Keratinocyte (primary cell): ENCODE measurements around the gene EPB41L2. TPM values are rescaled to one million over a fixed set of nuclear protein-coding genes. Genes with fewer than 3 reads are reported as not detected.

Experiments
- DNase-seq: peaks from one replicate; pipeline ENCODE4 v3.0.0-alpha.2; 2011; ENCODE audit warnings: low read depth, missing footprints, low spot score
- FAIRE-seq: peaks from 2 replicates; lab custom pipeline; 2011; peaks lifted over from hg19 to GRCh38; lab: Jason Lieb, UNC
- H2AFZ ChIP-seq: 2 replicates; pipeline ENCODE4 v1.6.0; 2012; ENCODE audit warnings: low read length, control low read depth, inconsistent platforms; ENCODE audit not compliant: control insufficient read depth
- H3K27ac ChIP-seq: 2 replicates; pipeline ENCODE4 v1.5.1; 2011; ENCODE audit warnings: low read length; ENCODE audit not compliant: control insufficient read depth, insufficient read depth
- H3K27me3 ChIP-seq: 3 replicates; pipeline ENCODE4 v1.6.0; 2011; ENCODE audit warnings: low read length; ENCODE audit not compliant: control insufficient read depth, insufficient read depth; ENCODE audit errors: extremely low read depth
- H3K36me3 ChIP-seq, 2 experiments: 2 replicates in 1 of 2; 3 replicates in 1 of 2; pipeline ENCODE4 v1.5.1; 2011; ENCODE audit warnings: low read length in 2 of 2, mild to moderate bottlenecking in 1 of 2; ENCODE audit not compliant: control insufficient read depth in 2 of 2, insufficient read depth in 2 of 2; ENCODE audit errors: extremely low read depth in 1 of 2
- H3K4me1 ChIP-seq: 3 replicates; pipeline ENCODE4 v1.5.1; 2011; ENCODE audit warnings: low read length; ENCODE audit not compliant: control insufficient read depth, insufficient read depth; ENCODE audit errors: extremely low read depth
- H3K4me2 ChIP-seq: 3 replicates; pipeline ENCODE4 v1.6.0; 2011; ENCODE audit warnings: low read depth, low read length; ENCODE audit not compliant: control insufficient read depth, insufficient read depth; ENCODE audit errors: extremely low read depth
- H3K4me3 ChIP-seq, 3 experiments: fragments of 200-600 bp in 1 of 3; sonication (generic) in 1 of 3; 2 replicates in 2 of 3; 3 replicates in 1 of 3; pipeline ENCODE4 v1.5.1; 2011 to 2016; ENCODE audit warnings: low read length in 3 of 3, mild to moderate bottlenecking in 3 of 3, control low read depth in 2 of 3, inconsistent platforms in 1 of 3, low read depth in 1 of 3, mixed read lengths in 1 of 3, mixed run types in 1 of 3, moderate library complexity in 1 of 3; ENCODE audit not compliant: control insufficient read depth in 2 of 3, insufficient read depth in 2 of 3; ENCODE audit errors: extremely low read depth in 1 of 3
- H3K79me2 ChIP-seq: 2 replicates; pipeline ENCODE4 v1.6.0; 2012; ENCODE audit warnings: low read length; ENCODE audit not compliant: control insufficient read depth, insufficient read depth
- H3K9ac ChIP-seq: 3 replicates; pipeline ENCODE4 v1.6.0; 2011; ENCODE audit warnings: low read length; ENCODE audit not compliant: control insufficient read depth, insufficient read depth; ENCODE audit errors: extremely low read depth
- H3K9me1 ChIP-seq: 3 replicates; pipeline ENCODE4 v1.6.0; 2011; ENCODE audit warnings: low read length; ENCODE audit not compliant: control insufficient read depth, insufficient read depth; ENCODE audit errors: extremely low read depth
- H3K9me3 ChIP-seq: 2 replicates; pipeline ENCODE4 v1.5.1; 2012; ENCODE audit warnings: low read depth, low read length; ENCODE audit not compliant: control insufficient read depth
- H4K20me1 ChIP-seq: 3 replicates; pipeline ENCODE4 v1.6.0; 2011; ENCODE audit warnings: low read length; ENCODE audit not compliant: control insufficient read depth, insufficient read depth; ENCODE audit errors: extremely low read depth
- EZH2 ChIP-seq: IDR thresholded peaks from one replicate; pipeline ENCODE4 v1.6.1; 2012; ENCODE audit warnings: inconsistent platforms, mild to moderate bottlenecking, low read length, moderate library complexity
- dilution Hi-C: fragments of 300-500 bp; cut with MboI; formaldehyde crosslinking; loops from one replicate; pipeline ENCODE4 v1.7.0; 2020; ENCODE audit warnings: low sequenced_read_pairs; ENCODE audit not compliant: extremely low pct_ligation_motif_present
- polyA plus RNA-seq, 5 experiments: library from polyadenylated mRNA; depleted of rRNA in 3 of 5; stranded (reverse) in 3 of 5; stranded (forward) in 1 of 5; unstranded in 1 of 5; fragments of >200 nt; gene quantifications; 1 replicate in 1 of 5; 2 replicates in 3 of 5; 3 replicates in 1 of 5; pipeline versions ENCODE4 v1.2.1 to v1.2.3, GENCODE V29; 2011 to 2012; ENCODE audit warnings: missing spikeins in 2 of 5, low read depth in 1 of 5, low replicate concordance in 1 of 5
- TF ChIP-seq, protein P1 (sequence below), 3 experiments: IDR thresholded peaks in 1 of 3; conservative IDR thresholded peaks in 1 of 3; optimal IDR thresholded peaks in 1 of 3; 2 replicates in 2 of 3; 3 replicates in 1 of 3; pipeline versions ENCODE3 to v1.5.1; 2011; ENCODE audit warnings: low read length in 3 of 3, mild to moderate bottlenecking in 3 of 3, moderate library complexity in 2 of 3, control low read depth in 1 of 3, inconsistent platforms in 1 of 3; ENCODE audit not compliant: insufficient read depth in 2 of 3; ENCODE audit errors: extremely low read depth in 1 of 3

Gene EPB41L2
- polyA plus RNA-seq, 1 donor (not counting 4 experiments of a cell fraction or from before 2014, with no cell fraction given), result 22.0 TPM

DNA sequence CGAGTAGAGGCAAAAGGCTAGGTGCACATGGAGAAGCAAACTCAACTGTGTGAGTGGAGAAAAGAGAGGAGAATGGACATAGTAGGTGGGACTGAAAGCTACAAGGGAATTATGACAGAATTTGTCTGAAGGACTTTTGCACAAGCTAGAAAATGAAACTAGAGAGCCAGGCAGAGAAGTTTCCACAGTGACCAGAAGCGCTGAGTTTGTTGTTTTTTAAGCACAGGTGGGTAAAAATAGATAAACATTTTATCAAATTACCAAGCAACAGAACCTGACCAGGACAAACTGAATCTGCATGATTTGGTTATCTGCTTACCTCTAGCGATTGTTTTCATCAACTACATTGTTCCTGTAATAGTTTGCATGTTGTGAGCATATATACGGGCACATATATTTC lies 197.3 kb downstream of the EPB41L2 start:
- H3K9me3 ChIP-seq, result no peaks in the 10 kb centered on the region
- H3K79me2 ChIP-seq, result no peaks in the 10 kb centered on the region
- TF ChIP-seq EZH2, result no peak
- TF ChIP-seq, protein P1, sequence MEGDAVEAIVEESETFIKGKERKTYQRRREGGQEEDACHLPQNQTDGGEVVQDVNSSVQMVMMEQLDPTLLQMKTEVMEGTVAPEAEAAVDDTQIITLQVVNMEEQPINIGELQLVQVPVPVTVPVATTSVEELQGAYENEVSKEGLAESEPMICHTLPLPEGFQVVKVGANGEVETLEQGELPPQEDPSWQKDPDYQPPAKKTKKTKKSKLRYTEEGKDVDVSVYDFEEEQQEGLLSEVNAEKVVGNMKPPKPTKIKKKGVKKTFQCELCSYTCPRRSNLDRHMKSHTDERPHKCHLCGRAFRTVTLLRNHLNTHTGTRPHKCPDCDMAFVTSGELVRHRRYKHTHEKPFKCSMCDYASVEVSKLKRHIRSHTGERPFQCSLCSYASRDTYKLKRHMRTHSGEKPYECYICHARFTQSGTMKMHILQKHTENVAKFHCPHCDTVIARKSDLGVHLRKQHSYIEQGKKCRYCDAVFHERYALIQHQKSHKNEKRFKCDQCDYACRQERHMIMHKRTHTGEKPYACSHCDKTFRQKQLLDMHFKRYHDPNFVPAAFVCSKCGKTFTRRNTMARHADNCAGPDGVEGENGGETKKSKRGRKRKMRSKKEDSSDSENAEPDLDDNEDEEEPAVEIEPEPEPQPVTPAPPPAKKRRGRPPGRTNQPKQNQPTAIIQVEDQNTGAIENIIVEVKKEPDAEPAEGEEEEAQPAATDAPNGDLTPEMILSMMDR (optimal IDR thresholded peaks at IDR 0.05 in 1 of 3, IDR thresholded peaks at IDR 0.05 in 1 of 3, conservative IDR thresholded peaks at IDR 0.05 in 1 of 3; ENCODE audit: extremely low read depth in 1 of 3, insufficient read depth in 2 of 3, low read length in 3 of 3), result no peak
- no peak overlapping the region for H3K9ac ChIP-seq
- no peaks in the 10 kb centered on the region for H3K4me1 ChIP-seq
- H4K20me1 ChIP-seq, result no peaks in the 10 kb centered on the region
- no peak overlapping the region for H3K4me2 ChIP-seq
- H3K36me3 ChIP-seq, result peaks cover 3 to 4% of the 10 kb centered on the region in 2 experiments
- no peaks in the 10 kb centered on the region for H3K9me1 ChIP-seq
- dilution Hi-C loops, result no loop called here
- H3K27me3 ChIP-seq, result no peaks in the 10 kb centered on the region
- no peak overlapping the region for H3K27ac ChIP-seq
- FAIRE-seq (no peak), DNase-seq (no peak)
- H2AFZ ChIP-seq, result no peak overlapping the region
- H3K4me3 ChIP-seq, result no peak overlapping the region

DNA sequence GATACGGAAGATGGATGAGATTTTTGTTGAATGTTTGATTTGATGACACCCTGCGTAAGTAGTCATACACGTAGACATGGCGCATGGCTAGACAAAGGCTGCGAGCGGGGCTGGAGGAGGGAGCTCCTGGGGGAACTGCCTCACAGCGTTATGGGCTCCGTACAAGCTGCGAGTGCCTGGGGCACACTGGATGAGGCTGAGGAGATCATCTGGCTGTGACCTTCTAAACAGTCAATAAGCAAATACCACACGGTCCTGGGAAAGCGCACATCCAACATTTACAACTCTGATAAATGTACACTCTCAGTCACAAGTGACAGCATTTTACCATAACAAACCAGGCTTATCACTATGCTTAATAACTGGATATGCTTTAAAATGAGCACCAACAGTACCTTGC lies 198.7 kb downstream of the EPB41L2 start:
- Histone ChIP-seq H3K27me3 (no peaks in the 10 kb centered on the region), H3K79me2 (no peaks in the 10 kb centered on the region), H3K4me3 (no peak overlapping the region), H3K36me3 (peaks cover 0 to 4% of the 10 kb centered on the region in 2 experiments), H3K9me1 (no peaks in the 10 kb centered on the region), H3K27ac (no peak overlapping the region), H3K4me2 (no peak overlapping the region), H2AFZ (no peak overlapping the region), H3K9ac (no peak overlapping the region), H3K9me3 (no peaks in the 10 kb centered on the region), H3K4me1 (no peaks in the 10 kb centered on the region), H4K20me1 (no peaks in the 10 kb centered on the region)
- dilution Hi-C loops, result no loop called here
- TF ChIP-seq EZH2, result no peak
- FAIRE-seq, result no peak
- no peak for DNase-seq
